Measurements from ENCODE around the gene MYH10. TPM values are rescaled to one million over a fixed set of nuclear protein-coding genes. Genes with fewer than 3 reads are reported as not detected.

MYH10 gene
- total RNA-seq, 2 donors from 2014 or later, result 251 to 257 TPM

DNA sequence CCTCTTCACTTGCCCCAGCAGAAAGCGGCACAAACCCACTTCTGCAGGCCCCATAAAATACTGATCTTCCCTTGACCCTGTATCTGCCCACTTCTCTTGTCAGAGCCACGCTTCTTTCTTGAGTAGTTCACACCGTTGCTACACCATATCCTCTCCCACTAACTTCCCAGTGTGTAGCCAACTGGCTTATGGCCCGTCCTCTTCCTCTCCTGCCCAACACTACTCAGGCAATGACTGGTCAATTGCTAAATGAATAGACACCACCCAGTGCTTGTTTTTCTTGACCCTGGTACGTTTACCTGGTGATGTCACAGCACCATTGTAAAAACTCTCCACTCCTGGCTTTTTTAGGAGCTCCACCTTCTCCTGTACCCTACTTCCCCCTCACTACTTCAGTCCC lies 107.9 kb downstream of the MYH10 start:
- TF ChIP-seq, protein P1, sequence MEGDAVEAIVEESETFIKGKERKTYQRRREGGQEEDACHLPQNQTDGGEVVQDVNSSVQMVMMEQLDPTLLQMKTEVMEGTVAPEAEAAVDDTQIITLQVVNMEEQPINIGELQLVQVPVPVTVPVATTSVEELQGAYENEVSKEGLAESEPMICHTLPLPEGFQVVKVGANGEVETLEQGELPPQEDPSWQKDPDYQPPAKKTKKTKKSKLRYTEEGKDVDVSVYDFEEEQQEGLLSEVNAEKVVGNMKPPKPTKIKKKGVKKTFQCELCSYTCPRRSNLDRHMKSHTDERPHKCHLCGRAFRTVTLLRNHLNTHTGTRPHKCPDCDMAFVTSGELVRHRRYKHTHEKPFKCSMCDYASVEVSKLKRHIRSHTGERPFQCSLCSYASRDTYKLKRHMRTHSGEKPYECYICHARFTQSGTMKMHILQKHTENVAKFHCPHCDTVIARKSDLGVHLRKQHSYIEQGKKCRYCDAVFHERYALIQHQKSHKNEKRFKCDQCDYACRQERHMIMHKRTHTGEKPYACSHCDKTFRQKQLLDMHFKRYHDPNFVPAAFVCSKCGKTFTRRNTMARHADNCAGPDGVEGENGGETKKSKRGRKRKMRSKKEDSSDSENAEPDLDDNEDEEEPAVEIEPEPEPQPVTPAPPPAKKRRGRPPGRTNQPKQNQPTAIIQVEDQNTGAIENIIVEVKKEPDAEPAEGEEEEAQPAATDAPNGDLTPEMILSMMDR (conservative IDR thresholded peaks at IDR 0.05), result no peak
- Mint-ChIP-seq H3K36me3 (ENCODE audit: low read depth) (peaks cover 48% of the 10 kb centered on the region), H3K4me3 (no peak overlapping the region), H3K9me3 (no peaks in the 10 kb centered on the region), H3K4me1 (no peaks in the 10 kb centered on the region), H3K27ac (no peak overlapping the region), H3K27me3 (ENCODE audit: insufficient read depth) (no peaks in the 10 kb centered on the region)
- H3K36me3 ChIP-seq (ENCODE audit: control insufficient read depth, insufficient read depth, low read length), result peaks cover 96% of the 10 kb centered on the region
- 95 to 96% methylated on average over 3 to 5 of the region's 5 CpGs for whole genome bisulfite sequencing, 2 experiments (ENCODE audit: insufficient coverage in 1 of 2, insufficient read length in 1 of 2)
- H3K27ac ChIP-seq (ENCODE audit: low read depth, low read length), result no peak overlapping the region
- no peak overlapping the region for H3K4me3 ChIP-seq (ENCODE audit: low read length)
- no peaks in the 10 kb centered on the region for H3K27me3 ChIP-seq (ENCODE audit: control insufficient read depth, insufficient read depth, low read length, poor library complexity, severe bottlenecking)
- no peaks in the 10 kb centered on the region for H3K9me3 ChIP-seq (ENCODE audit: control insufficient read depth, low read length)
- no peak overlapping the region for H3K9ac ChIP-seq (ENCODE audit: extremely low read depth, low read length, poor library complexity, severe bottlenecking)
- no peaks in the 10 kb centered on the region for H3K4me1 ChIP-seq (ENCODE audit: control insufficient read depth, insufficient read depth, low read length)
- DNase-seq, result no peak

DNA sequence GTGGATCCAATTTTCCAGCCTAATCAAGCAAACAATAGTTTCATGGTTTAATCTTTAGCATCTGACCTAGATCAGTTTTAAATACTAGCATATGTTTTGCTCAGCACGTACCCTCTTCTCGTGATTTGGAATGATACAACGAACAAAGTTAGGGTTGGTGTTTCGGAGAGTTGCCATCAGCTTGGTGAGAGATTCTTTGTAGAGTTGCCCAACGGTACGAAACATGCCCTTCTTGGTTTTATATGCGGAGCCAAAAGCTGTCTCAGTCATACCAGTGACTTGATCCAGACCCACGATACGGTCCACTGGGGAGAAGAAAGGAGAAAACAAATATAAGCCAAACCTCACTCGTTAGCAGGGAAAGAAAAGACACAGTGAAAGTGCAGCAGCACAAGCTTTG lies 109.5 kb downstream of the MYH10 start:
- no peak overlapping the region for H3K4me3 ChIP-seq (ENCODE audit: low read length)
- H3K27ac ChIP-seq (ENCODE audit: low read depth, low read length), result no peak overlapping the region
- DNase-seq, result no peak
- Mint-ChIP-seq H3K9me3 (no peaks in the 10 kb centered on the region), H3K4me3 (no peak overlapping the region), H3K27me3 (ENCODE audit: insufficient read depth) (no peaks in the 10 kb centered on the region), H3K4me1 (no peaks in the 10 kb centered on the region), H3K27ac (no peak overlapping the region), H3K36me3 (ENCODE audit: low read depth) (peaks cover 48% of the 10 kb centered on the region)
- H3K9ac ChIP-seq (ENCODE audit: extremely low read depth, low read length, poor library complexity, severe bottlenecking), result no peak overlapping the region
- no peaks in the 10 kb centered on the region for H3K27me3 ChIP-seq (ENCODE audit: control insufficient read depth, insufficient read depth, low read length, poor library complexity, severe bottlenecking)
- peaks cover 92% of the 10 kb centered on the region for H3K36me3 ChIP-seq (ENCODE audit: control insufficient read depth, insufficient read depth, low read length)
- H3K4me1 ChIP-seq (ENCODE audit: control insufficient read depth, insufficient read depth, low read length), result no peaks in the 10 kb centered on the region
- TF ChIP-seq, protein P1 (conservative IDR thresholded peaks at IDR 0.05), result no peak
- no peaks in the 10 kb centered on the region for H3K9me3 ChIP-seq (ENCODE audit: control insufficient read depth, low read length)
- 97 to 98% methylated on average over 10 of the region's 10 CpGs for WGBS, 2 experiments (ENCODE audit: insufficient coverage in 1 of 2, insufficient read length in 1 of 2)

DNA sequence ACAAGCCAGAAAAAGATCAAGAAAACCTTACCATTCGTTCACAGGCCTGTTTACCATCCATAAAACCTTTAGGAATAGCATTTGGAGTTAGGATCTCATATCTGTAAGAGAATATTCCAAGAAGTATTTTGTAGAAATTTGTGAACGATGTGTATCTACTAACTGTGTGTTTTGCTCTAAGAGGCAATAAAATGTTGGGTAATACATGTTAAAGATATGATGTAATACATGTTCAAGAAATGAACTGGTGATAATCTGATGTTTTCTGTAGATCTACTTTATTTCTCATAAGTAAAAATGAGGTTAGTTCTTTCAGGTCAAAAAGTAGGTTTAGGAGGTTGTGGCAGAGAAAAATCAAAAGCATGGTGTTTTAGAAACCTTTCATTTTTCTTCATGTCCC lies 111.7 kb downstream of the MYH10 start:
- Histone ChIP-seq H3K9ac (ENCODE audit: extremely low read depth, low read length, poor library complexity, severe bottlenecking) (no peak overlapping the region), H3K27ac (ENCODE audit: low read depth, low read length) (no peak overlapping the region), H3K27me3 (ENCODE audit: control insufficient read depth, insufficient read depth, low read length, poor library complexity, severe bottlenecking) (no peaks in the 10 kb centered on the region), H3K4me1 (ENCODE audit: control insufficient read depth, insufficient read depth, low read length) (no peaks in the 10 kb centered on the region), H3K36me3 (ENCODE audit: control insufficient read depth, insufficient read depth, low read length) (peaks cover 94% of the 10 kb centered on the region), H3K9me3 (ENCODE audit: control insufficient read depth, low read length) (no peaks in the 10 kb centered on the region), H3K4me3 (ENCODE audit: low read length) (no peak overlapping the region)
- TF ChIP-seq, protein P1 (conservative IDR thresholded peaks at IDR 0.05), result no peak
- WGBS, 2 experiments (ENCODE audit: insufficient coverage in 1 of 2, insufficient read length in 1 of 2), result 99 to 100% methylated on average over 1 to 2 of the region's 2 CpGs
- Mint-ChIP-seq H3K4me1 (no peaks in the 10 kb centered on the region), H3K27ac (no peak overlapping the region), H3K4me3 (no peak overlapping the region), H3K36me3 (ENCODE audit: low read depth) (peaks cover 66% of the 10 kb centered on the region), H3K27me3 (ENCODE audit: insufficient read depth) (no peaks in the 10 kb centered on the region), H3K9me3 (no peaks in the 10 kb centered on the region)
- no peak for DNase-seq
